ENCODE data around the gene SH3BP5.

GRCh38 chr3:15330031-15330596 is 2.3 kb downstream of the SH3BP5 start:
- peak; percentile 47 for TF ChIP-seq POLR2A (IDR thresholded peaks at IDR 0.05)
- no peak for TF ChIP-seq CTCF (IDR thresholded peaks at IDR 0.05)
